Liver (tissue), 9 donors: ENCODE measurements around the gene PDE2A. TPM values are rescaled to one million over a fixed set of nuclear protein-coding genes. Genes with fewer than 3 reads are reported as not detected.

Source experiments
- DNase-seq: peaks from one replicate; pipeline ENCODE4 v3.0.0-alpha.2; 2017; ENCODE audit warnings: low spot score
- H3K27ac ChIP-seq, 2 donors: one replicate each; pipeline ENCODE4 v1.7.0; 2013; ENCODE audit warnings: inconsistent platforms in 2 of 2, low read length in 2 of 2, control low read depth in 1 of 2, low read depth in 1 of 2, mild to moderate bottlenecking in 1 of 2
- H3K27me3 ChIP-seq, 4 donors: one replicate each; pipeline versions ENCODE4 v1.6.1 to v1.7.0; 2013; ENCODE audit warnings: low read length in 3 of 4, inconsistent platforms in 1 of 4, mild to moderate bottlenecking in 1 of 4, moderate library complexity in 1 of 4; ENCODE audit not compliant: control insufficient read depth in 4 of 4, insufficient read depth in 4 of 4
- H3K36me3 ChIP-seq, 4 donors: one replicate each; pipeline versions ENCODE4 v1.6.1 to v1.7.0; 2013; ENCODE audit warnings: low read length in 3 of 4, mild to moderate bottlenecking in 3 of 4, low read depth in 1 of 4, moderate library complexity in 1 of 4; ENCODE audit not compliant: control insufficient read depth in 4 of 4, insufficient read depth in 3 of 4
- H3K4me1 ChIP-seq, 4 donors: one replicate each; pipeline versions ENCODE4 v1.6.1 to v1.7.0; 2013; ENCODE audit warnings: low read length in 3 of 4, mild to moderate bottlenecking in 3 of 4, moderate library complexity in 1 of 4; ENCODE audit not compliant: control insufficient read depth in 4 of 4, insufficient read depth in 4 of 4
- H3K4me3 ChIP-seq, 3 donors: one replicate each; pipeline versions ENCODE4 v1.6.1 to v1.7.0; 2013; ENCODE audit warnings: low read length in 3 of 3, control low read depth in 1 of 3, low read depth in 1 of 3, mild to moderate bottlenecking in 1 of 3
- H3K9ac ChIP-seq, 2 donors: one replicate each; pipeline ENCODE4 v1.7.0; 2013; ENCODE audit warnings: low read length in 2 of 2, mild to moderate bottlenecking in 2 of 2, moderate library complexity in 2 of 2, control low read depth in 1 of 2, low read depth in 1 of 2
- H3K9me3 ChIP-seq, 4 donors: one replicate each; pipeline versions ENCODE4 v1.6.1 to v1.7.0; 2013; ENCODE audit warnings: low read length in 3 of 4; ENCODE audit not compliant: control insufficient read depth in 4 of 4
- ATF3 ChIP-seq: IDR thresholded peaks from 2 replicates; pipeline ENCODE4 v1.6.1; 2016; ENCODE audit warnings: antibody characterized with exemption
- EGR1 ChIP-seq, 2 donors: IDR thresholded peaks; 2 replicates each; pipeline ENCODE4 v1.6.1; 2016 to 2018; ENCODE audit warnings: antibody characterized with exemption in 2 of 2, low read depth in 2 of 2
- FOXA1 ChIP-seq: IDR thresholded peaks from 2 replicates; pipeline ENCODE4 v1.6.1; 2016; ENCODE audit warnings: antibody characterized with exemption
- FOXA2 ChIP-seq: IDR thresholded peaks from 2 replicates; pipeline ENCODE4 v1.6.1; 2016; ENCODE audit warnings: antibody characterized with exemption
- HNF4A ChIP-seq, 2 donors: conservative IDR thresholded peaks; 2 replicates each; pipeline ENCODE4 v1.6.1; 2016; ENCODE audit warnings: antibody characterized with exemption in 2 of 2, mild to moderate bottlenecking in 2 of 2
- HNF4G ChIP-seq: IDR thresholded peaks from 2 replicates; pipeline ENCODE4 v1.6.1; 2016; ENCODE audit warnings: antibody characterized with exemption
- JUND ChIP-seq, 2 donors: IDR thresholded peaks; 2 replicates each; pipeline ENCODE4 v1.6.1; 2016; ENCODE audit warnings: antibody characterized with exemption in 2 of 2
- RAD21 ChIP-seq, 2 donors: IDR thresholded peaks; 2 replicates each; pipeline ENCODE4 v1.6.1; 2016; ENCODE audit warnings: antibody characterized with exemption in 2 of 2, mild to moderate bottlenecking in 2 of 2
- RXRA ChIP-seq, 2 donors: IDR thresholded peaks; 2 replicates each; pipeline ENCODE4 v1.6.1; 2017 to 2018; ENCODE audit warnings: antibody characterized with exemption in 2 of 2, mild to moderate bottlenecking in 1 of 2
- SP1 ChIP-seq: IDR thresholded peaks from 2 replicates; pipeline ENCODE4 v1.6.1; 2018; ENCODE audit warnings: antibody characterized with exemption, mild to moderate bottlenecking
- TAF1 ChIP-seq: conservative IDR thresholded peaks from 2 replicates; pipeline ENCODE4 v1.6.1; 2016; ENCODE audit warnings: antibody characterized with exemption, mild to moderate bottlenecking
- WGBS: extraction: QIAGEN DNeasy Blood & Tissue Kit; methylation state at CpG from one replicate; pipeline ENCODE4 v1.1.7; 2013; 5-methylcytosine and 5-hydroxymethylcytosine counted together
- polyA plus RNA-seq, 2 donors: library from polyadenylated mRNA; stranded (reverse) in 1 of 2; unstranded in 1 of 2; fragments of 200-250 nt in 1 of 2; fragments of >200 nt in 1 of 2; fragmentation: Nextera tagmentation in 1 of 2; extraction: Ambion mirVana in 1 of 2; gene quantifications; one replicate each; pipeline versions ENCODE4 v1.2.1 to v1.2.3, GENCODE V29; 2013 to 2015
- total RNA-seq, 2 donors: library from RNA; depleted of rRNA; stranded (reverse); fragments of >200 nt; gene quantifications; one replicate each; pipeline ENCODE4 v1.2.3, GENCODE V29; 2014
- TF ChIP-seq, protein P1 (sequence below): IDR thresholded peaks from 2 replicates; pipeline ENCODE4 v1.6.1; 2016; ENCODE audit warnings: antibody characterized with exemption, mild to moderate bottlenecking
- TF ChIP-seq, protein P2 (sequence below): IDR thresholded peaks from 2 replicates; pipeline ENCODE4 v1.6.1; 2016; ENCODE audit warnings: antibody characterized with exemption
- TF ChIP-seq, protein P3 (sequence below): fragments of 150-350 bp; IDR thresholded peaks from 2 replicates; pipeline ENCODE4 v1.5.1; 2017; ENCODE audit warnings: improper control_type of control experiment, low read depth, low read length; ENCODE audit not compliant: missing input control
- donor health status: healthy.
- donor health status: healthy.
- donor health status: healthy.
- donor health status: healthy.
- donor health status: healthy.

The PDE2A gene
- total and polyA plus RNA-seq, 4 donors = 4.3 to 32.8 (median 12.9) TPM

DNA sequence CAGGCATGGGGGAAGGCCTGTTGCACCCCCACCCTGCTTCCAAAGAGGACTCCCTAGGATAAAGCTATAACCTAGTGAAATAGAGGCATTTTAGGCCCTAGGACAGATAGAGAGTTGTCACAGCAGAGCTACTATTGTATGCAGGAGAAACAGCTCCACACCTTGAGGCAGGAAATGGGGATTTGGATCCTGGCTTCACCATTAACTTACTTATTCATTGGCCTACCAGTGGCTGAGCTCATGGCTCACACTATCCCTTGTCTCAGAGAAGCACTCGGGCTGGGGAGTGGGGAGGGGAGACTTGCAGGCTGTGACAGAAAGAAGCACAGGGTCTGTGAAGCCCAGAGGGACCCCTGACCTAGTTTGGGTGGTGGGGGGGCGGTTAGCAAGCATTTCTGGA is 999 bp upstream of the PDE2A start:
- Histone ChIP-seq H3K36me3 (no peaks in the 10 kb centered on the region), H3K27ac (no peak overlapping the region), H3K27me3 (peaks cover 0 to 14% (median 4%) of the 10 kb centered on the region in 4 donors), H3K4me1 (peaks cover 0 to 6% (median 1%) of the 10 kb centered on the region in 4 donors), H3K4me3 (no peak overlapping the region), H3K9me3 (no peaks in the 10 kb centered on the region), H3K9ac (no peak overlapping the region)
- 30% methylated on average over 2 of the region's 2 CpGs for WGBS
- no peak for DNase-seq
- no peak for TF ChIP-seq TAF1
- TF ChIP-seq HNF4A (conservative IDR thresholded peaks at IDR 0.05) = no peak
- TF ChIP-seq HNF4G = no peak
- no peak for TF ChIP-seq SP1
- no peak for TF ChIP-seq JUND (IDR thresholded peaks at IDR 0.05)
- TF ChIP-seq, protein P1, sequence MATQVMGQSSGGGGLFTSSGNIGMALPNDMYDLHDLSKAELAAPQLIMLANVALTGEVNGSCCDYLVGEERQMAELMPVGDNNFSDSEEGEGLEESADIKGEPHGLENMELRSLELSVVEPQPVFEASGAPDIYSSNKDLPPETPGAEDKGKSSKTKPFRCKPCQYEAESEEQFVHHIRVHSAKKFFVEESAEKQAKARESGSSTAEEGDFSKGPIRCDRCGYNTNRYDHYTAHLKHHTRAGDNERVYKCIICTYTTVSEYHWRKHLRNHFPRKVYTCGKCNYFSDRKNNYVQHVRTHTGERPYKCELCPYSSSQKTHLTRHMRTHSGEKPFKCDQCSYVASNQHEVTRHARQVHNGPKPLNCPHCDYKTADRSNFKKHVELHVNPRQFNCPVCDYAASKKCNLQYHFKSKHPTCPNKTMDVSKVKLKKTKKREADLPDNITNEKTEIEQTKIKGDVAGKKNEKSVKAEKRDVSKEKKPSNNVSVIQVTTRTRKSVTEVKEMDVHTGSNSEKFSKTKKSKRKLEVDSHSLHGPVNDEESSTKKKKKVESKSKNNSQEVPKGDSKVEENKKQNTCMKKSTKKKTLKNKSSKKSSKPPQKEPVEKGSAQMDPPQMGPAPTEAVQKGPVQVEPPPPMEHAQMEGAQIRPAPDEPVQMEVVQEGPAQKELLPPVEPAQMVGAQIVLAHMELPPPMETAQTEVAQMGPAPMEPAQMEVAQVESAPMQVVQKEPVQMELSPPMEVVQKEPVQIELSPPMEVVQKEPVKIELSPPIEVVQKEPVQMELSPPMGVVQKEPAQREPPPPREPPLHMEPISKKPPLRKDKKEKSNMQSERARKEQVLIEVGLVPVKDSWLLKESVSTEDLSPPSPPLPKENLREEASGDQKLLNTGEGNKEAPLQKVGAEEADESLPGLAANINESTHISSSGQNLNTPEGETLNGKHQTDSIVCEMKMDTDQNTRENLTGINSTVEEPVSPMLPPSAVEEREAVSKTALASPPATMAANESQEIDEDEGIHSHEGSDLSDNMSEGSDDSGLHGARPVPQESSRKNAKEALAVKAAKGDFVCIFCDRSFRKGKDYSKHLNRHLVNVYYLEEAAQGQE = no peak

- no peak overlapping the region for H3K9ac ChIP-seq
- H3K4me3 ChIP-seq = no peak overlapping the region
- no peak for DNase-seq
- TF ChIP-seq, protein P2, sequence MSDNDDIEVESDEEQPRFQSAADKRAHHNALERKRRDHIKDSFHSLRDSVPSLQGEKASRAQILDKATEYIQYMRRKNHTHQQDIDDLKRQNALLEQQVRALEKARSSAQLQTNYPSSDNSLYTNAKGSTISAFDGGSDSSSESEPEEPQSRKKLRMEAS = no peak
- TF ChIP-seq TAF1 = no peak
- TF ChIP-seq RAD21 (IDR thresholded peaks at IDR 0.05) = no peak
- TF ChIP-seq FOXA1 = no peak
- no peak for TF ChIP-seq FOXA2
- TF ChIP-seq HNF4G = no peak
- TF ChIP-seq, protein P3, sequence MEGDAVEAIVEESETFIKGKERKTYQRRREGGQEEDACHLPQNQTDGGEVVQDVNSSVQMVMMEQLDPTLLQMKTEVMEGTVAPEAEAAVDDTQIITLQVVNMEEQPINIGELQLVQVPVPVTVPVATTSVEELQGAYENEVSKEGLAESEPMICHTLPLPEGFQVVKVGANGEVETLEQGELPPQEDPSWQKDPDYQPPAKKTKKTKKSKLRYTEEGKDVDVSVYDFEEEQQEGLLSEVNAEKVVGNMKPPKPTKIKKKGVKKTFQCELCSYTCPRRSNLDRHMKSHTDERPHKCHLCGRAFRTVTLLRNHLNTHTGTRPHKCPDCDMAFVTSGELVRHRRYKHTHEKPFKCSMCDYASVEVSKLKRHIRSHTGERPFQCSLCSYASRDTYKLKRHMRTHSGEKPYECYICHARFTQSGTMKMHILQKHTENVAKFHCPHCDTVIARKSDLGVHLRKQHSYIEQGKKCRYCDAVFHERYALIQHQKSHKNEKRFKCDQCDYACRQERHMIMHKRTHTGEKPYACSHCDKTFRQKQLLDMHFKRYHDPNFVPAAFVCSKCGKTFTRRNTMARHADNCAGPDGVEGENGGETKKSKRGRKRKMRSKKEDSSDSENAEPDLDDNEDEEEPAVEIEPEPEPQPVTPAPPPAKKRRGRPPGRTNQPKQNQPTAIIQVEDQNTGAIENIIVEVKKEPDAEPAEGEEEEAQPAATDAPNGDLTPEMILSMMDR = no peak
- no peak for TF ChIP-seq EGR1 (IDR thresholded peaks at IDR 0.05; ENCODE audit: low read depth in 2 of 2)
- TF ChIP-seq HNF4A (conservative IDR thresholded peaks at IDR 0.05) = no peak
- TF ChIP-seq RXRA (IDR thresholded peaks at IDR 0.05) = no peak
- TF ChIP-seq ATF3 = no peak
- H3K4me1 ChIP-seq = peaks cover 0 to 2% (median under 1%) of the 10 kb centered on the region in 4 donors
- H3K27me3 ChIP-seq = peaks cover 2 to 14% (median 4%) of the 10 kb centered on the region in 4 donors
- H3K9me3 ChIP-seq = no peaks in the 10 kb centered on the region
- no peak overlapping the region for H3K27ac ChIP-seq
- H3K36me3 ChIP-seq = no peaks in the 10 kb centered on the region
- WGBS = 28% methylated on average over 12 of the region's 12 CpGs
These were observed 809 bp downstream of the PDE2A start for GRCh38 chr11:72673284-72673942.
